Chondrocyte (in vitro differentiated cells): Measurements from ENCODE around the gene TMEM150A. TPM values are rescaled to one million over a fixed set of nuclear protein-coding genes. Genes with fewer than 3 reads are reported as not detected.

Experiments used
- DNase-seq: peaks from one replicate; pipeline ENCODE4 v3.0.0; 2021; ENCODE audit warnings: mixed read lengths, low spot score
- H3K27ac Mint-ChIP-seq: one replicate; pipeline ENCODE4 v1.8.0; 2021; ENCODE audit warnings: mild to moderate bottlenecking, moderate library complexity, mixed read lengths; ENCODE audit not compliant: unreplicated experiment
- H3K27me3 Mint-ChIP-seq: 2 replicates; pipeline ENCODE4 v1.8.0; 2021; ENCODE audit warnings: low read depth, mixed read lengths
- H3K36me3 Mint-ChIP-seq: 2 replicates; pipeline ENCODE4 v1.8.0; 2021; ENCODE audit warnings: low read depth, mixed read lengths
- H3K4me1 Mint-ChIP-seq: 2 replicates; pipeline ENCODE4 v1.8.0; 2021; ENCODE audit warnings: low read depth, mild to moderate bottlenecking, mixed read lengths
- H3K4me3 Mint-ChIP-seq: one replicate; pipeline ENCODE4 v1.8.0; 2021; ENCODE audit warnings: mild to moderate bottlenecking, moderate library complexity, mixed read lengths; ENCODE audit not compliant: unreplicated experiment
- H3K9me3 Mint-ChIP-seq: 2 replicates; pipeline ENCODE4 v1.8.0; 2021; ENCODE audit warnings: low read depth, mixed read lengths
- total RNA-seq: library from RNA; stranded (reverse); gene quantifications from 3 replicates; pipeline ENCODE4 v1.2.1, GENCODE V29; 2021
- TF ChIP-seq, protein P1 (sequence below): fragments of 200-600 bp; sonication (generic); IDR thresholded peaks from 2 replicates; pipeline ENCODE4 v1.5.0; 2021; ENCODE audit warnings: antibody characterized with exemption, mild to moderate bottlenecking, moderate library complexity

Gene TMEM150A
- total RNA-seq, 1 donor from 2014 or later: 17.9 TPM

- Mint-ChIP-seq H3K4me3 (no peak overlapping the region), H3K36me3 (no peaks in the 10 kb centered on the region), H3K27me3 (peaks cover 8% of the 10 kb centered on the region), H3K4me1 (peaks cover 20% of the 10 kb centered on the region), H3K9me3 (no peaks in the 10 kb centered on the region), H3K27ac (no peak overlapping the region)
- TF ChIP-seq, protein P1, sequence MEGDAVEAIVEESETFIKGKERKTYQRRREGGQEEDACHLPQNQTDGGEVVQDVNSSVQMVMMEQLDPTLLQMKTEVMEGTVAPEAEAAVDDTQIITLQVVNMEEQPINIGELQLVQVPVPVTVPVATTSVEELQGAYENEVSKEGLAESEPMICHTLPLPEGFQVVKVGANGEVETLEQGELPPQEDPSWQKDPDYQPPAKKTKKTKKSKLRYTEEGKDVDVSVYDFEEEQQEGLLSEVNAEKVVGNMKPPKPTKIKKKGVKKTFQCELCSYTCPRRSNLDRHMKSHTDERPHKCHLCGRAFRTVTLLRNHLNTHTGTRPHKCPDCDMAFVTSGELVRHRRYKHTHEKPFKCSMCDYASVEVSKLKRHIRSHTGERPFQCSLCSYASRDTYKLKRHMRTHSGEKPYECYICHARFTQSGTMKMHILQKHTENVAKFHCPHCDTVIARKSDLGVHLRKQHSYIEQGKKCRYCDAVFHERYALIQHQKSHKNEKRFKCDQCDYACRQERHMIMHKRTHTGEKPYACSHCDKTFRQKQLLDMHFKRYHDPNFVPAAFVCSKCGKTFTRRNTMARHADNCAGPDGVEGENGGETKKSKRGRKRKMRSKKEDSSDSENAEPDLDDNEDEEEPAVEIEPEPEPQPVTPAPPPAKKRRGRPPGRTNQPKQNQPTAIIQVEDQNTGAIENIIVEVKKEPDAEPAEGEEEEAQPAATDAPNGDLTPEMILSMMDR: no peak
- no peak for DNase-seq
Observed at GRCh38 chr2:85577063-85577385, 25.5 kb downstream of the TMEM150A start.

- Mint-ChIP-seq H3K4me3 (no peak overlapping the region), H3K27me3 (peaks cover 14% of the 10 kb centered on the region), H3K36me3 (no peaks in the 10 kb centered on the region), H3K4me1 (peaks cover 20% of the 10 kb centered on the region), H3K27ac (no peak overlapping the region), H3K9me3 (no peaks in the 10 kb centered on the region)
- TF ChIP-seq, protein P1: no peak
- no peak for DNase-seq
Observed at GRCh38 chr2:85575739-85576138, 26.8 kb downstream of the TMEM150A start.

GRCh38 chr2:85566265-85566664, 36.2 kb downstream of the TMEM150A start:
- Mint-ChIP-seq H3K9me3 (no peaks in the 10 kb centered on the region), H3K4me1 (peaks cover 5% of the 10 kb centered on the region), H3K27me3 (peaks cover 11% of the 10 kb centered on the region), H3K27ac (no peak overlapping the region), H3K4me3 (no peak overlapping the region), H3K36me3 (no peaks in the 10 kb centered on the region)
- no peak for DNase-seq
- TF ChIP-seq, protein P1: no peak

DNA sequence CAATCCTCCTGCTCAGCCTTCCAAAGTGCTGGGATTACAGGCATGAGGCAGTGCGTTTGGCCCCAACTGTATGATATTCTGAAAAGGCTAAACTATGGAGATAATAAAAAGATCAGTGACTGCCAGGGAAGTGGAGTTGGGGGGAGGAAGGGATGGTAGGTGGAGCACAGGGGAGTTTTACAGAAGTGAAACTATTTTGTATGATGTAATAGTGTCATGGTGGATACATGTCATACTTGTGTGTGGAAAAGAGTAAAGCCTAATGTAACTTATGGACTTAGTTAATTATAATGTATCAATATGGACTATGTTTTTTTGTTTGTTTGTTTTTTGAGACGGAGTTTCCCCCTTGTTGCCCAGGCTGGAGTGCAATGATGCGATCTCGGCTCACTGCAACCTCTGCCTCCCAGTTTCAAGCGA, 38.3 kb downstream of the TMEM150A start:
- H3K4me1 Mint-ChIP-seq: peaks cover 23% of the 10 kb centered on the region
- no peak overlapping the region for H3K4me3 Mint-ChIP-seq
- no peaks in the 10 kb centered on the region for H3K36me3 Mint-ChIP-seq
- no peak overlapping the region for H3K27ac Mint-ChIP-seq
- no peaks in the 10 kb centered on the region for H3K9me3 Mint-ChIP-seq
- TF ChIP-seq, protein P1: no peak
- DNase-seq: no peak
- no peaks in the 10 kb centered on the region for H3K27me3 Mint-ChIP-seq

DNA sequence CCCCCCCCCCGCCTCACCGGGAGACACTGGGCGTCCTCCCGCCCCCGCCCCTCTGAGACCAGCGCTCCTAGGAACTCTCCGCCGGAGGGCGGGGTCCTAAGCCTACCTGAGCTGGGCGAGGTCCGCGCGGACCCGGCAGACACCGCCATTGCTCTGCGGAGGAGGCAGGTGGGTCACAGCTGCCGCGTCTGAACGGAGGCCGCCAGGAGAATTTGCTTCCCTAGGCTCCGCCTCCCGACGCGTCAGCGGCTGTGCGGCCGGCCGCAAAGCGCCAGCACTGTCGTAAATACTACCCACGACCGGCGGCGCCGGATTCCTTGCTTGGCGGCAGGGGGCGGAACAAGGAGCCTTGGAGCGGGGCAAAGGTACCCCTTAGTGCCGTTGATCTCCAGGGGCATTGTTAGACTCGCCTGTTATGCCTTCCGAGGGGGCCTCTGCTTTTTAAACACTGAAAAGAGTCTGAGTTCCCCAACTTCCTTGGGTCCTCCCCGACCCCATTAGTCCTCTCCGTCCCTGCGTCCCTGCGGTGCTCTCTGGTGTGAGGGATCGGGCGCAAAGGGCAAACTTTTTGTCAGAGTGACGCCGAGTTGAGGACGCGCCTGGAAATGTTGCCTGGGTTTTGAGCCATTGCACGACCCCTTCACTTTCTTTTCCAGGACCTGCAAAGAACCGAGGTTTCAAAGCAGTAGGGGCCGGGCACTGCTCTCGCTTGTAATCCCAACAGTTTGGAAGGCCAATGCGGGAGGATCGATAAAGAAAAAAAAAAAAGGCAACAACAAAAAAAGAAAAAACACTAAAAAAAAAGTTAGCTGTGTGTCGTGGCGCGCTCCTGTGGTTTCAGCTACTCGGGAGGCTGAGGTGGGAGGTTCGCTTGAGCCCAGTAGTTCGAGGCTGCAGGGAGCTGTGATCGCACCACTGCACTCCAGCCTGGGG, 41.0 kb downstream of the TMEM150A start, which contains the start of gene GGCX:
Gene GGCX, minus strand, starts transcription at position 214 of the 933 bp plus-strand sequence. Its CDS starts 65 bp downstream, at position 149.
- H3K9me3 Mint-ChIP-seq: no peaks in the 10 kb centered on the region
- peak within 1 kb of the TSS; percentile 92 for H3K4me3 Mint-ChIP-seq
- H3K4me1 Mint-ChIP-seq: peaks cover 26% of the 10 kb centered on the region
- peaks cover 1% of the 10 kb centered on the region for H3K36me3 Mint-ChIP-seq
- H3K27me3 Mint-ChIP-seq: no peaks in the 10 kb centered on the region
- TF ChIP-seq, protein P1: peak; percentile 68
- peak within 1 kb of the TSS; percentile 95 for H3K27ac Mint-ChIP-seq
- DNase-seq: peak; percentile 97
